A549 (cell line): ENCODE measurements around the gene LATS2. TPM values are rescaled to one million over a fixed set of nuclear protein-coding genes. Genes with fewer than 3 reads are reported as not detected.

Source experiments
- ATAC-seq, 2 experiments: fragments of 200-7000 bp in 1 of 2; fragments of >200 bp in 1 of 2; cut with Nextera tagmentation in 1 of 2; cut with Tn5 transposase in 1 of 2; 3 replicates each; pipeline versions ENCODE4 v1.8.0 to v1.9.1; 2018 to 2020; ENCODE audit warnings: mild to moderate bottlenecking in 1 of 2, moderate library complexity in 1 of 2
- CTCF ChIA-PET: fragments of 300-600 bp; sonication (Branson Sonifier 250); formaldehyde crosslinking; extraction: SDS; loops from one replicate; lab custom pipeline; 2021; ENCODE audit warnings: antibody characterized with exemption, inconsistent platforms; lab: Yijun Ruan, JAX
- POLR2A ChIA-PET: fragments of 350-600 bp; formaldehyde crosslinking; extraction: SDS; loops from one replicate; lab custom pipeline; 2021; ENCODE audit warnings: antibody characterized with exemption, inconsistent platforms; lab: Yijun Ruan, JAX
- DNase-seq, 2 experiments: peaks; one replicate each; pipeline versions ENCODE4 v3.0.0 to v3.0.0-alpha.2; 2011 to 2016; ENCODE audit warnings: low read depth in 1 of 2, low spot score in 1 of 2
- FAIRE-seq: peaks from 2 replicates; lab custom pipeline; 2011; peaks lifted over from hg19 to GRCh38; lab: Jason Lieb, UNC
- H3K27ac ChIP-seq, 2 experiments: fragments of >200 bp; sonication (Bioruptor Twin); formaldehyde crosslinking; 3 replicates each; pipeline ENCODE4 v1.5.1; 2016 to 2017
- H3K4me1 ChIP-seq: fragments of >200 bp; sonication (Bioruptor Twin); formaldehyde crosslinking; 3 replicates; pipeline ENCODE4 v1.6.1; 2016
- H3K4me2 ChIP-seq: fragments of >200 bp; sonication (Bioruptor Twin); formaldehyde crosslinking; 3 replicates; pipeline ENCODE4 v1.6.1; 2016
- H3K4me3 ChIP-seq: fragments of >200 bp; sonication (Bioruptor Twin); formaldehyde crosslinking; 3 replicates; pipeline ENCODE4 v1.5.1; 2016
- H3K9me3 ChIP-seq: fragments of >200 bp; sonication (Bioruptor Twin); formaldehyde crosslinking; 3 replicates; pipeline ENCODE4 v1.6.1; 2016
- BCL3 ChIP-seq: fragments of >200 bp; sonication (Bioruptor Twin); formaldehyde crosslinking; IDR thresholded peaks from 3 replicates; pipeline ENCODE4 v1.6.1; 2016
- BHLHE40 ChIP-seq: IDR thresholded peaks from 2 replicates; pipeline ENCODE4 v1.6.1; 2012; ENCODE audit warnings: low read depth, low read length, inconsistent platforms
- CBX2 ChIP-seq: fragments of 200-600 bp; sonication (generic); IDR thresholded peaks from 2 replicates; pipeline ENCODE4 v1.6.1; 2016; ENCODE audit warnings: low read depth, mild to moderate bottlenecking, borderline replicate concordance
- CHD2 ChIP-seq: fragments of 150-350 bp; IDR thresholded peaks from 2 replicates; pipeline ENCODE4 v1.6.1; 2014; ENCODE audit warnings: low read length; ENCODE audit not compliant: partially characterized antibody
- CHD4 ChIP-seq: fragments of 200-600 bp; sonication (generic); IDR thresholded peaks from 2 replicates; pipeline ENCODE4 v1.6.1; 2016; ENCODE audit warnings: antibody characterized with exemption, mild to moderate bottlenecking, borderline replicate concordance
- E2F6 ChIP-seq: IDR thresholded peaks from 2 replicates; pipeline ENCODE4 v1.6.1; 2012; ENCODE audit warnings: low read depth, borderline replicate concordance
- ESRRA ChIP-seq: fragments of 150-350 bp; IDR thresholded peaks from 2 replicates; pipeline ENCODE4 v1.6.1; 2014; ENCODE audit warnings: mild to moderate bottlenecking, low read length, borderline replicate concordance
- FOSL2 ChIP-seq, 2 experiments: fragments of 450-650 bp in 1 of 2; fragments of >200 bp in 1 of 2; sonication (Bioruptor Twin) in 1 of 2; formaldehyde crosslinking; IDR thresholded peaks; 2 replicates each; pipeline versions ENCODE4 v1.5.0 to v1.6.1; 2016 to 2020; ENCODE audit warnings: mild to moderate bottlenecking in 1 of 2, moderate library complexity in 1 of 2
- GATA3 ChIP-seq: IDR thresholded peaks from 2 replicates; pipeline ENCODE4 v1.6.1; 2012; ENCODE audit warnings: borderline replicate concordance
- HDAC2 ChIP-seq: fragments of 200-600 bp; sonication (generic); IDR thresholded peaks from 2 replicates; pipeline ENCODE4 v1.6.1; 2016
- HMGXB4 ChIP-seq: fragments of 250-450 bp; sonication (Bioruptor Pico); IDR thresholded peaks from 2 replicates; pipeline ENCODE4 v1.5.0; 2021; ENCODE audit warnings: mild to moderate bottlenecking, moderate library complexity, borderline replicate concordance
- HOXB13 ChIP-seq: fragments of 250-450 bp; sonication (Bioruptor Pico); IDR thresholded peaks from 2 replicates; pipeline ENCODE4 v1.5.0; 2020; ENCODE audit warnings: low read depth, mild to moderate bottlenecking, moderate library complexity
- KDM1A ChIP-seq: fragments of 200-600 bp; sonication (generic); IDR thresholded peaks from 2 replicates; pipeline ENCODE4 v1.6.1; 2016; ENCODE audit warnings: low read depth, mild to moderate bottlenecking
- KDM5A ChIP-seq: fragments of 200-600 bp; sonication (generic); IDR thresholded peaks from 2 replicates; pipeline ENCODE4 v1.6.1; 2016; ENCODE audit warnings: antibody characterized with exemption, mild to moderate bottlenecking
- MAFK ChIP-seq: fragments of 450-650 bp; IDR thresholded peaks from 2 replicates; pipeline ENCODE4 v1.6.1; 2014; ENCODE audit not compliant: partially characterized antibody
- MYC ChIP-seq: IDR thresholded peaks from 2 replicates; pipeline ENCODE4 v1.6.1; 2012; ENCODE audit warnings: mild to moderate bottlenecking, inconsistent platforms, low read length, improper control_type of control experiment, borderline replicate concordance
- NFE2L2 ChIP-seq: fragments of 150-350 bp; conservative IDR thresholded peaks from 2 replicates; pipeline ENCODE4 v1.6.1; 2014; ENCODE audit warnings: low read length
- NPAS2 ChIP-seq: fragments of 250-450 bp; sonication (Bioruptor Pico); IDR thresholded peaks from 2 replicates; pipeline ENCODE4 v1.8.0; 2022; ENCODE audit warnings: mild to moderate bottlenecking, moderate library complexity, borderline replicate concordance
- PHF8 ChIP-seq: fragments of 200-600 bp; sonication (generic); IDR thresholded peaks from 2 replicates; pipeline ENCODE4 v1.6.1; 2016; ENCODE audit warnings: low read depth, mild to moderate bottlenecking, antibody characterized with exemption, moderate library complexity, borderline replicate concordance
- POLR2A ChIP-seq: IDR thresholded peaks from 2 replicates; pipeline ENCODE4 v1.6.1; 2012; ENCODE audit warnings: mild to moderate bottlenecking, low read length
- RARB ChIP-seq: fragments of 250-450 bp; sonication (Bioruptor Pico); IDR thresholded peaks from 2 replicates; pipeline ENCODE4 v1.8.0; 2021; ENCODE audit warnings: mild to moderate bottlenecking, moderate library complexity
- RCOR1 ChIP-seq: fragments of 150-350 bp; IDR thresholded peaks from 2 replicates; pipeline ENCODE4 v1.6.1; 2014; ENCODE audit warnings: antibody characterized with exemption, low read length, low read depth
- REST ChIP-seq: fragments of 200-600 bp; sonication (generic); IDR thresholded peaks from 2 replicates; pipeline ENCODE4 v1.6.1; 2016; ENCODE audit warnings: antibody characterized with exemption, mild to moderate bottlenecking, moderate library complexity
- SREBF2 ChIP-seq: fragments of 450-650 bp; IDR thresholded peaks from 2 replicates; pipeline ENCODE4 v1.6.1; 2014; ENCODE audit warnings: mild to moderate bottlenecking, moderate library complexity
- ZFP36 ChIP-seq: fragments of 450-650 bp; IDR thresholded peaks from 2 replicates; pipeline ENCODE4 v1.6.1; 2014; ENCODE audit warnings: borderline replicate concordance; ENCODE audit not compliant: partially characterized antibody
- WGBS: methylation state at CpG from one replicate; pipeline ENCODE4 v1.1.6; 2017; ENCODE audit errors: missing lambda C conversion rate; 5-methylcytosine and 5-hydroxymethylcytosine counted together
- polyA plus RNA-seq, 4 experiments: library from polyadenylated mRNA; depleted of rRNA in 3 of 4; stranded (reverse); fragments of >200 nt; fragmentation: RNase III in 1 of 4; extraction: RNeasy Plus Mini Kit Qiagen cat#74134 plus additional on column Dnase treatment in 1 of 4; gene quantifications; 2 replicates in 3 of 4; 3 replicates in 1 of 4; pipeline ENCODE4 v1.2.3, GENCODE V29; 2011 to 2017
- TF ChIP-seq, protein P1 (sequence below): fragments of >200 bp; sonication (Bioruptor Twin); formaldehyde crosslinking; IDR thresholded peaks from 3 replicates; pipeline ENCODE4 v1.5.1; 2016
- TF ChIP-seq, protein P2 (sequence below): fragments of 450-650 bp; IDR thresholded peaks from 2 replicates; pipeline ENCODE4 v1.6.1; 2014; ENCODE audit warnings: antibody characterized with exemption

The LATS2 gene
- polyA plus RNA-seq, 2 of the 4 experiments (the other 2 are of a cell fraction), result 7.8 to 7.9 TPM

DNA sequence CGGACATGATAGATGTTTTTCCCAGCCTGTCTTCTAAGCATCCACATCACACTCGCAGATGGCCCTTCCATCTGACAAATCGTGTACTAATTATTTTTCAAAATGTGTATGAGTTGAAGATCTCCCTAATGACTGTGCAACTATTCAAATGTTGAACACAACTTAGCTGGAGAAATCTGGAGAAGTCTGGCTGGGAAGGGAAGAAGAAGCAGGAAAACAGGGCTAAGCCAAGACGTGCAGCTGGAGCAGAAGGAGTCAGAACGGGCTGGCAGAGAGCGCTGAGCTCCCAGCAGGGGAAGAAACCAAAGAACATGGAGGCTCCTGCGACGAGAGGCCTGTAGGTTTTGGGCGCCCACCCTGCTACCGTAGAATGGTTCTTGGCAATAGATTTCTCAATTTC is 13.2 kb upstream of the LATS2 start:
- FAIRE-seq, result no peak
- ChIA-PET POLR2A (no interaction called here), CTCF (interaction anchor here (1.5 kb wide), 1 partner anchor 59 kb away, joined by 3 read pairs; no protein-coding TSS in a partner anchor)
- no peak for TF ChIP-seq SREBF2
- TF ChIP-seq KDM5A, result no peak
- TF ChIP-seq RARB (CRISPR knock-in tag), result no peak
- TF ChIP-seq E2F6, result no peak
- TF ChIP-seq HDAC2, result no peak
- TF ChIP-seq FOSL2 (IDR thresholded peaks at IDR 0.05), result no peak
- no peak for TF ChIP-seq FOSL2 (CRISPR knock-in tag; IDR thresholded peaks at IDR 0.05)
- TF ChIP-seq MYC, result no peak
- no peak for TF ChIP-seq RCOR1
- TF ChIP-seq NFE2L2, result no peak
- no peak for TF ChIP-seq BCL3
- TF ChIP-seq ZFP36, result no peak
- no peak for TF ChIP-seq GATA3
- TF ChIP-seq HMGXB4 (CRISPR knock-in tag), result no peak
- no peak for TF ChIP-seq MAFK
- TF ChIP-seq CHD2, result no peak
- no peak for TF ChIP-seq CBX2
- TF ChIP-seq, protein P1, sequence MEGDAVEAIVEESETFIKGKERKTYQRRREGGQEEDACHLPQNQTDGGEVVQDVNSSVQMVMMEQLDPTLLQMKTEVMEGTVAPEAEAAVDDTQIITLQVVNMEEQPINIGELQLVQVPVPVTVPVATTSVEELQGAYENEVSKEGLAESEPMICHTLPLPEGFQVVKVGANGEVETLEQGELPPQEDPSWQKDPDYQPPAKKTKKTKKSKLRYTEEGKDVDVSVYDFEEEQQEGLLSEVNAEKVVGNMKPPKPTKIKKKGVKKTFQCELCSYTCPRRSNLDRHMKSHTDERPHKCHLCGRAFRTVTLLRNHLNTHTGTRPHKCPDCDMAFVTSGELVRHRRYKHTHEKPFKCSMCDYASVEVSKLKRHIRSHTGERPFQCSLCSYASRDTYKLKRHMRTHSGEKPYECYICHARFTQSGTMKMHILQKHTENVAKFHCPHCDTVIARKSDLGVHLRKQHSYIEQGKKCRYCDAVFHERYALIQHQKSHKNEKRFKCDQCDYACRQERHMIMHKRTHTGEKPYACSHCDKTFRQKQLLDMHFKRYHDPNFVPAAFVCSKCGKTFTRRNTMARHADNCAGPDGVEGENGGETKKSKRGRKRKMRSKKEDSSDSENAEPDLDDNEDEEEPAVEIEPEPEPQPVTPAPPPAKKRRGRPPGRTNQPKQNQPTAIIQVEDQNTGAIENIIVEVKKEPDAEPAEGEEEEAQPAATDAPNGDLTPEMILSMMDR, result no peak
- TF ChIP-seq POLR2A, result no peak
- no peak for TF ChIP-seq NPAS2 (CRISPR knock-in tag)
- Histone ChIP-seq H3K27ac (peak overlapping the region in 1 of 2 experiments; percentile 82; a peak in 1 of 6 replicates), H3K4me2 (no peak overlapping the region), H3K9me3 (no peaks in the 10 kb centered on the region), H3K4me1 (peaks cover 24% of the 10 kb centered on the region), H3K4me3 (no peak overlapping the region)
- WGBS, result 87% methylated on average over 10 of the region's 10 CpGs
- ATAC-seq, result no peak
- no peak for DNase-seq

DNA sequence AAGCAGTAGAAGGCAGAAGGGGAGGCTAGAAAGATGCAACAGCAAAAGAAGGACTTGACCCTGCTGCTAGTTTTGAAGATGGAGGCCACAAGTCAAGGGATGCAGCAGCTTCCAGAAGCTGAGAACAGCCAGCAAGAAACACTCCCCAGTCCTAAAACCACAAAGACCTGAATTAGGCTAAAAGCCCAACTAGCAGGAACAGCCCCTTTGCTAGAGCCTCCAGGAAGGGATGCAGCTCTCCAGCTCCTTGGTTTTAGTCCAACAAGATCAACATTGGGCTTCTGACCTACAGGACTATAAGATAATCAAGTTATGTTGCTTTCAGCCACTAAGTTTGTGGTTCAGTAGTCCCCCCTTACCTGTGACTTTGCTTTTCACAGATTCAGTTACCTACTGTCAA is 10.5 kb upstream of the LATS2 start:
- FAIRE-seq (no peak), ATAC-seq (no peak), DNase-seq (no peak)
- peaks cover 34% of the 10 kb centered on the region for H3K4me1 ChIP-seq
- H3K9me3 ChIP-seq, result no peaks in the 10 kb centered on the region
- H3K4me3 ChIP-seq, result no peak overlapping the region
- CTCF ChIA-PET, result no interaction called here
- peak overlapping the region; percentile 69; the same call in 1 of the 3 replicates for H3K4me2 ChIP-seq
- POLR2A ChIA-PET, result no interaction called here
- peak overlapping the region; percentile 57 to 84; a peak in 4 of 6 replicates for H3K27ac ChIP-seq
- no peak for TF ChIP-seq KDM1A
- no peak for TF ChIP-seq HOXB13 (CRISPR knock-in tag)
- TF ChIP-seq, protein P2, sequence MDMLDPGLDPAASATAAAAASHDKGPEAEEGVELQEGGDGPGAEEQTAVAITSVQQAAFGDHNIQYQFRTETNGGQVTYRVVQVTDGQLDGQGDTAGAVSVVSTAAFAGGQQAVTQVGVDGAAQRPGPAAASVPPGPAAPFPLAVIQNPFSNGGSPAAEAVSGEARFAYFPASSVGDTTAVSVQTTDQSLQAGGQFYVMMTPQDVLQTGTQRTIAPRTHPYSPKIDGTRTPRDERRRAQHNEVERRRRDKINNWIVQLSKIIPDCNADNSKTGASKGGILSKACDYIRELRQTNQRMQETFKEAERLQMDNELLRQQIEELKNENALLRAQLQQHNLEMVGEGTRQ, result no peak
- no peak for TF ChIP-seq REST
- TF ChIP-seq BHLHE40, result no peak
- no peak for TF ChIP-seq RARB (CRISPR knock-in tag)
- TF ChIP-seq PHF8, result no peak
- no peak for TF ChIP-seq CHD4
- TF ChIP-seq ZFP36, result no peak
- no peak for TF ChIP-seq MAFK
- TF ChIP-seq E2F6, result no peak
- TF ChIP-seq FOSL2 (IDR thresholded peaks at IDR 0.05), result no peak
- no peak for TF ChIP-seq FOSL2 (CRISPR knock-in tag; IDR thresholded peaks at IDR 0.05)
- TF ChIP-seq NFE2L2, result no peak
- no peak for TF ChIP-seq ESRRA
